SK-N-SH treated with all-trans-retinoic acid at 6 μM for 48 hours (cell line): ENCODE measurements around the gene SNCB.

ENCODE experiments used
- ATAC-seq: fragments of 200-7000 bp; cut with Tn5 transposase; 3 replicates; pipeline ENCODE4 v1.9.1; 2020; ENCODE audit warnings: mild to moderate bottlenecking, moderate library complexity
- ARNTL ChIP-seq: fragments of 450-650 bp; formaldehyde crosslinking; IDR thresholded peaks from 2 replicates; pipeline ENCODE4 v1.5.0; 2020; ENCODE audit warnings: low read depth, mild to moderate bottlenecking, moderate library complexity, borderline replicate concordance
- BACH2 ChIP-seq: fragments of 250-450 bp; sonication (Bioruptor Pico); IDR thresholded peaks from 2 replicates; pipeline ENCODE4 v1.9.0; 2021; ENCODE audit warnings: mild to moderate bottlenecking, borderline replicate concordance
- CSDC2 ChIP-seq: fragments of 250-450 bp; sonication (Bioruptor Pico); IDR thresholded peaks from 2 replicates; pipeline ENCODE4 v1.5.0; 2020; ENCODE audit warnings: mild to moderate bottlenecking, moderate library complexity
- CSRNP3 ChIP-seq: fragments of 250-450 bp; sonication (Bioruptor Pico); IDR thresholded peaks from 2 replicates; pipeline ENCODE4 v1.5.1; 2021; ENCODE audit warnings: mild to moderate bottlenecking, moderate library complexity
- ESRRG ChIP-seq: fragments of 250-450 bp; sonication (Bioruptor Pico); IDR thresholded peaks from 2 replicates; pipeline ENCODE4 v1.6.1; 2021; ENCODE audit warnings: mild to moderate bottlenecking
- GLIS3 ChIP-seq: fragments of 250-450 bp; sonication (Bioruptor Pico); IDR thresholded peaks from 2 replicates; pipeline ENCODE4 v1.5.0; 2020; ENCODE audit warnings: mild to moderate bottlenecking, moderate library complexity
- ISL1 ChIP-seq: fragments of 250-450 bp; sonication (Bioruptor Pico); IDR thresholded peaks from 2 replicates; pipeline ENCODE4 v2.1.2; 2022; ENCODE audit warnings: mild to moderate bottlenecking, moderate library complexity
- PPARA ChIP-seq: fragments of 250-450 bp; sonication (Bioruptor Pico); IDR thresholded peaks from 2 replicates; pipeline ENCODE4 v1.5.0; 2020; ENCODE audit warnings: mild to moderate bottlenecking, borderline replicate concordance
- RARB ChIP-seq: fragments of 250-450 bp; sonication (Bioruptor Pico); IDR thresholded peaks from 2 replicates; pipeline ENCODE4 v1.8.0; 2021; ENCODE audit warnings: mild to moderate bottlenecking, moderate library complexity
- SNAI2 ChIP-seq: fragments of 250-450 bp; sonication (Bioruptor Pico); IDR thresholded peaks from 2 replicates; pipeline ENCODE4 v1.5.0; 2020; ENCODE audit warnings: mild to moderate bottlenecking, moderate library complexity
- TCF4 ChIP-seq: fragments of 250-450 bp; sonication (Bioruptor Pico); IDR thresholded peaks from 2 replicates; pipeline ENCODE4 v1.8.0; 2021; ENCODE audit warnings: mild to moderate bottlenecking, moderate library complexity, borderline replicate concordance
- TOX ChIP-seq: fragments of 250-450 bp; sonication (Bioruptor Pico); IDR thresholded peaks from 2 replicates; pipeline ENCODE4 v1.8.0; 2021; ENCODE audit warnings: mild to moderate bottlenecking, moderate library complexity, borderline replicate concordance
- TSHZ2 ChIP-seq: fragments of 250-450 bp; sonication (Bioruptor Pico); IDR thresholded peaks from 2 replicates; pipeline ENCODE4 v1.5.0; 2020; ENCODE audit warnings: mild to moderate bottlenecking, moderate library complexity
- ZC3H10 ChIP-seq: fragments of 250-450 bp; sonication (Bioruptor Pico); IDR thresholded peaks from 2 replicates; pipeline ENCODE4 v1.5.1; 2021; ENCODE audit warnings: mild to moderate bottlenecking, moderate library complexity
- ZFP3 ChIP-seq: fragments of 250-450 bp; sonication (Bioruptor Pico); IDR thresholded peaks from 2 replicates; pipeline ENCODE4 v1.5.0; 2020; ENCODE audit warnings: mild to moderate bottlenecking, moderate library complexity
- ZFP30 ChIP-seq: fragments of 450-650 bp; formaldehyde crosslinking; IDR thresholded peaks from 2 replicates; pipeline ENCODE4 v1.5.0; 2022; ENCODE audit warnings: mild to moderate bottlenecking, moderate library complexity
- ZNF565 ChIP-seq: fragments of 450-650 bp; formaldehyde crosslinking; conservative IDR thresholded peaks from 2 replicates; pipeline ENCODE4 v1.5.0; 2020; ENCODE audit warnings: low read depth, mild to moderate bottlenecking, moderate library complexity
- ZNF70 ChIP-seq: fragments of 450-650 bp; formaldehyde crosslinking; IDR thresholded peaks from 2 replicates; pipeline ENCODE4 v1.5.0; 2020; ENCODE audit warnings: mild to moderate bottlenecking, moderate library complexity
- TF ChIP-seq, protein P1 (sequence below): fragments of 250-450 bp; sonication (Bioruptor Pico); IDR thresholded peaks from 2 replicates; pipeline ENCODE4 v1.8.0; 2020; ENCODE audit warnings: mild to moderate bottlenecking, moderate library complexity, borderline replicate concordance
- TF ChIP-seq, protein P2 (sequence below): fragments of 250-450 bp; sonication (Bioruptor Pico); IDR thresholded peaks from 2 replicates; pipeline ENCODE4 v1.5.1; 2020; ENCODE audit warnings: low read depth, mild to moderate bottlenecking, moderate library complexity
- TF ChIP-seq, protein P3 (sequence below): fragments of 250-450 bp; sonication (Bioruptor Pico); IDR thresholded peaks from 2 replicates; pipeline ENCODE4 v1.8.0; 2021; ENCODE audit warnings: low read depth, mild to moderate bottlenecking, moderate library complexity, borderline replicate concordance

The SNCB gene

GRCh38 chr5:176619569-176620332 is 10.6 kb downstream of the SNCB start:
- peak; percentile 7; the same call in 2 of the 3 replicates for ATAC-seq
- TF ChIP-seq SNAI2 (CRISPR knock-in tag): no peak
- no peak for TF ChIP-seq CSDC2
- no peak for TF ChIP-seq GLIS3 (CRISPR knock-in tag)
- no peak for TF ChIP-seq ARNTL
- TF ChIP-seq, protein P1, sequence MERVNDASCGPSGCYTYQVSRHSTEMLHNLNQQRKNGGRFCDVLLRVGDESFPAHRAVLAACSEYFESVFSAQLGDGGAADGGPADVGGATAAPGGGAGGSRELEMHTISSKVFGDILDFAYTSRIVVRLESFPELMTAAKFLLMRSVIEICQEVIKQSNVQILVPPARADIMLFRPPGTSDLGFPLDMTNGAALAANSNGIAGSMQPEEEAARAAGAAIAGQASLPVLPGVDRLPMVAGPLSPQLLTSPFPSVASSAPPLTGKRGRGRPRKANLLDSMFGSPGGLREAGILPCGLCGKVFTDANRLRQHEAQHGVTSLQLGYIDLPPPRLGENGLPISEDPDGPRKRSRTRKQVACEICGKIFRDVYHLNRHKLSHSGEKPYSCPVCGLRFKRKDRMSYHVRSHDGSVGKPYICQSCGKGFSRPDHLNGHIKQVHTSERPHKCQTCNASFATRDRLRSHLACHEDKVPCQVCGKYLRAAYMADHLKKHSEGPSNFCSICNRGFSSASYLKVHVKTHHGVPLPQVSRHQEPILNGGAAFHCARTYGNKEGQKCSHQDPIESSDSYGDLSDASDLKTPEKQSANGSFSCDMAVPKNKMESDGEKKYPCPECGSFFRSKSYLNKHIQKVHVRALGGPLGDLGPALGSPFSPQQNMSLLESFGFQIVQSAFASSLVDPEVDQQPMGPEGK (CRISPR knock-in tag): no peak
- TF ChIP-seq ZC3H10 (CRISPR knock-in tag): no peak
- no peak for TF ChIP-seq TSHZ2
- TF ChIP-seq ZFP30 (CRISPR knock-in tag): no peak
- TF ChIP-seq, protein P2, sequence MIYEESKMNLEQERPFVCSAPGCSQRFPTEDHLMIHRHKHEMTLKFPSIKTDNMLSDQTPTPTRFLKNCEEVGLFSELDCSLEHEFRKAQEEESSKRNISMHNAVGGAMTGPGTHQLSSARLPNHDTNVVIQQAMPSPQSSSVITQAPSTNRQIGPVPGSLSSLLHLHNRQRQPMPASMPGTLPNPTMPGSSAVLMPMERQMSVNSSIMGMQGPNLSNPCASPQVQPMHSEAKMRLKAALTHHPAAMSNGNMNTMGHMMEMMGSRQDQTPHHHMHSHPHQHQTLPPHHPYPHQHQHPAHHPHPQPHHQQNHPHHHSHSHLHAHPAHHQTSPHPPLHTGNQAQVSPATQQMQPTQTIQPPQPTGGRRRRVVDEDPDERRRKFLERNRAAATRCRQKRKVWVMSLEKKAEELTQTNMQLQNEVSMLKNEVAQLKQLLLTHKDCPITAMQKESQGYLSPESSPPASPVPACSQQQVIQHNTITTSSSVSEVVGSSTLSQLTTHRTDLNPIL: no peak
- no peak for TF ChIP-seq ZNF70
- no peak for TF ChIP-seq PPARA
- TF ChIP-seq TCF4: no peak
- no peak for TF ChIP-seq RARB
- no peak for TF ChIP-seq ISL1
- no peak for TF ChIP-seq ZNF565
- TF ChIP-seq ZFP3 (CRISPR knock-in tag): no peak
- no peak for TF ChIP-seq BACH2
- TF ChIP-seq, protein P3, sequence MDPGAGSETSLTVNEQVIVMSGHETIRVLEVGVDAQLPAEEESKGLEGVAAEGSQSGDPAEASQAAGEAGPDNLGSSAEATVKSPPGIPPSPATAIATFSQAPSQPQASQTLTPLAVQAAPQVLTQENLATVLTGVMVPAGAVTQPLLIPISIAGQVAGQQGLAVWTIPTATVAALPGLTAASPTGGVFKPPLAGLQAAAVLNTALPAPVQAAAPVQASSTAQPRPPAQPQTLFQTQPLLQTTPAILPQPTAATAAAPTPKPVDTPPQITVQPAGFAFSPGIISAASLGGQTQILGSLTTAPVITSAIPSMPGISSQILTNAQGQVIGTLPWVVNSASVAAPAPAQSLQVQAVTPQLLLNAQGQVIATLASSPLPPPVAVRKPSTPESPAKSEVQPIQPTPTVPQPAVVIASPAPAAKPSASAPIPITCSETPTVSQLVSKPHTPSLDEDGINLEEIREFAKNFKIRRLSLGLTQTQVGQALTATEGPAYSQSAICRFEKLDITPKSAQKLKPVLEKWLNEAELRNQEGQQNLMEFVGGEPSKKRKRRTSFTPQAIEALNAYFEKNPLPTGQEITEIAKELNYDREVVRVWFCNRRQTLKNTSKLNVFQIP (CRISPR knock-in tag): no peak

GRCh38 chr5:176619203-176619568 is 11.1 kb downstream of the SNCB start:
- no peak for TF ChIP-seq SNAI2 (CRISPR knock-in tag)

GRCh38 chr5:176618783-176619182 is 11.6 kb downstream of the SNCB start:
- no peak for ATAC-seq
- no peak for TF ChIP-seq ESRRG (CRISPR knock-in tag)
- no peak for TF ChIP-seq TSHZ2
- TF ChIP-seq ARNTL: no peak
- no peak for TF ChIP-seq BACH2
- TF ChIP-seq ZNF565: no peak
- TF ChIP-seq TCF4: no peak
- no peak for TF ChIP-seq TOX
- no peak for TF ChIP-seq ZC3H10 (CRISPR knock-in tag)
- no peak for TF ChIP-seq RARB
- TF ChIP-seq PPARA: no peak
- TF ChIP-seq, protein P2: no peak
- TF ChIP-seq GLIS3 (CRISPR knock-in tag): no peak
- no peak for TF ChIP-seq ZNF70
- no peak for TF ChIP-seq CSDC2
- TF ChIP-seq CSRNP3 (CRISPR knock-in tag): no peak
- no peak for TF ChIP-seq ISL1
- TF ChIP-seq, protein P3 (CRISPR knock-in tag): no peak

More at GRCh38 chr5:176619203-176619568, 11.1 kb downstream of the SNCB start:
- peak; percentile 94 for ATAC-seq
